OCI-LY7 (cell line): ENCODE results near the gene ZBTB1.

Experiments used
- CTCF ChIP-seq: fragments of 200-600 bp; sonication (generic); conservative IDR thresholded peaks from 2 replicates; pipeline ENCODE4 v1.5.1; 2014; ENCODE audit warnings: mild to moderate bottlenecking, antibody characterized with exemption, low read length, moderate library complexity, mixed read lengths
- EZH2phosphoT487 ChIP-seq: fragments of 200-600 bp; sonication (generic); IDR thresholded peaks from 2 replicates; pipeline ENCODE4 v1.6.1; 2018; ENCODE audit warnings: low read depth, borderline replicate concordance, mild to moderate bottlenecking, mixed run types, antibody characterized with exemption, low read length, moderate library complexity, mixed read lengths

GRCh38 chr14:64513271-64513670, 8.7 kb downstream of the ZBTB1 start:
- TF ChIP-seq EZH2phosphoT487 (no peak), CTCF (no peak)
